Subcutaneous abdominal adipose tissue (tissue), 5 donors: ENCODE data around the gene DLG1.
"Not testable (repeated sequence)": the region's sequence is repeated elsewhere in the genome, so short reads cannot be mapped to it uniquely, and the experiment has no call there.

Experiments
- H3K27ac ChIP-seq: one replicate; pipeline ENCODE4 v1.7.0; 2013; ENCODE audit warnings: low read depth, mild to moderate bottlenecking, inconsistent platforms, low read length, moderate library complexity
- H3K27me3 ChIP-seq, 5 donors: one replicate each; pipeline ENCODE4 v1.7.0; 2013; ENCODE audit warnings: low read length in 5 of 5, inconsistent platforms in 1 of 5; ENCODE audit not compliant: control insufficient read depth in 5 of 5, insufficient read depth in 4 of 5
- H3K36me3 ChIP-seq, 5 donors: one replicate each; pipeline ENCODE4 v1.7.0; 2013; ENCODE audit warnings: low read length in 5 of 5; ENCODE audit not compliant: control insufficient read depth in 5 of 5, insufficient read depth in 5 of 5
- H3K4me1 ChIP-seq, 5 donors: one replicate each; pipeline ENCODE4 v1.7.0; 2013; ENCODE audit warnings: low read length in 5 of 5, mild to moderate bottlenecking in 3 of 5, moderate library complexity in 1 of 5; ENCODE audit not compliant: control insufficient read depth in 5 of 5, insufficient read depth in 5 of 5
- H3K4me3 ChIP-seq, 5 donors: one replicate each; pipeline ENCODE4 v1.7.0; 2013; ENCODE audit warnings: low read length in 5 of 5, low read depth in 1 of 5
- H3K9ac ChIP-seq, 5 donors: one replicate each; pipeline ENCODE4 v1.7.0; 2013; ENCODE audit warnings: low read length in 5 of 5, mild to moderate bottlenecking in 4 of 5, moderate library complexity in 3 of 5
- H3K9me3 ChIP-seq, 5 donors: one replicate each; pipeline ENCODE4 v1.7.0; 2013; ENCODE audit warnings: low read length in 5 of 5; ENCODE audit not compliant: control insufficient read depth in 5 of 5
- donor health status: healthy.
- donor health status: healthy.
- donor health status: healthy.
- donor health status: healthy.
- donor health status: healthy.

Gene DLG1

DNA sequence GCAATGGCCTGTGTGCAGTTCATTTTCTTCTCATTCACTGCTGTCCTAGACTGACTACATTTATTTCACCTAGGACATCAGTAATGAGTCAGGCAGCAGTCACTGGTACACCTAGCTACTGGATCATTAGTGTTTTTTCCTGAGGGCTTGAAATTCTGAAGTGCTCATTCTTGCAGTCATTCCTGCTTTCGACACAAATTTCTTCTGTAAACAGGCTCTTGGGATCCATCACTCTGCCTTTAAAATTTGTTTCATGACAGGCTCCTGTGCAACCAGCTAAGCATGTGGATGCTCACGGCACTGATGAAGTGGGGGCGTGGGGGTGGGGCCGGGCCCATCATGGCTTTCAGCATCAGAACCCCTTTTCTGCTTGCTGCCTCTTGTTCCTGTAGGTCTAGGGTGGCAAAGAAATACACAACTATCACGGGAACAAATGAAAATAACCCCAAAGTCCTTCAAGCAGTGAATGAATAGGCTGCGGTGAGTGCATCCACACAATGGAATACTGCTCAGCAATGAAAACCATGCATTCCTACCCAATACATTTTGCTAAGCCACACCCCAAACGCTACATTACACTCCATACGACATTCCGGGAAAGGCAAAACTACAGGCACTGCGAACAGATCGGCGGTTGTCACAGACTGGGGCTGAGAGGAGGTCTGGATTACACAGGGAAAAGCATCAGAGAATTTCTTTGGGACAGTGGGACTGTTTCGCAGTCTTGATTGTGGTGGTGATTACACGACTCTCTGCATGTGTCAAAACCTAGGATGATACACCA is 259.5 kb downstream of the DLG1 start:
- Histone ChIP-seq H3K9ac (no peak overlapping the region), H3K27me3 (no peaks in the 10 kb centered on the region), H3K4me3 (no peak overlapping the region), H3K4me1 (peaks cover 0 to 11% (median 8%) of the 10 kb centered on the region in 5 donors), H3K36me3 (peaks cover under 1 to 9% (median 3%) of the 10 kb centered on the region in 5 donors), H3K9me3 (no peaks in the 10 kb centered on the region), H3K27ac (no peak overlapping the region)

DNA sequence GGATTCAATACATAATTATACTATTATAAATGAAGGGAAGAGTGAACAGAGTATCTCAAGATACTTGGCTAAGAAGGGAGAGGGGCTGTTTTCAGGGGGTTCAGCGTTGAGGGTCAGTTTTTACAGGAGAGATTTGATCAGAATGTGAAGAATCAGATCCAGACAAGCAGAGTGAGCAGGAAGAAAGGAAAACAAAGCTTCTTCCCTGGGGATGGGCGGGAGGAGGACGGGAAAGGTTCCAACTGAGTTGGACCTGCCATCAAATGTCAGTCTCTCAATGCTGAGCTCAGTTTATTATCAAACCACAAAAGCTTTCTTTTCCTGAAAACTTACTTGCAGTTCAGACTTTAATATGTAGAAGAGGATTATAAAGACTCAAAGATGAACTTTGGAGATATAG is 262.8 kb downstream of the DLG1 start:
- no peak overlapping the region for H3K4me3 ChIP-seq
- H3K4me1 ChIP-seq = peaks cover 4 to 18% (median 12%) of the 10 kb centered on the region in 5 donors
- no peak overlapping the region for H3K27ac ChIP-seq
- no peak overlapping the region for H3K9ac ChIP-seq
- H3K36me3 ChIP-seq = peaks cover 0 to 1% (median 0%) of the 10 kb centered on the region in 5 donors
- H3K9me3 ChIP-seq = no peaks in the 10 kb centered on the region
- peaks cover 0 to 11% (median 0%) of the 10 kb centered on the region in 5 donors for H3K27me3 ChIP-seq

DNA sequence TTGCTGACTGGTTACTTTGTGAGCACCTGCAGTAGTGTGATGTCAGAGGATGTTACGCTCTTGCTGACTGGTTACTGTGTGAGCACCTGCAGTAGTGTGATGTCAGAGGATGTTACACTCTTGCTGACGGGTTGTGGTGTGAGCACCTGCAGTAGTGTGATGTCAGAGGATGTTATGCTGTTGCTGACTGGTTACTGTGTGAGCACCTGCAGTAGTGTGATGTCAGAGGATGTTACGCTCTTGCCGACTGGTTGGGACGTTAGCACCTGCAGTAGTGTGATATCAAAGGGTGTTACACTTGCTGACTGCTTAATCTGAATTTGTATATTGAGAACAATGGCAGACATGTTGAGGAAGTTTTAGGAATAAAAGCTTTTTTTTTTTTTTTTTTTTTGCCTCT is 263.6 kb downstream of the DLG1 start:
- H3K27ac ChIP-seq, H3K4me3 ChIP-seq, H3K9ac ChIP-seq, H3K9me3 ChIP-seq, H3K36me3 ChIP-seq: not testable (repeated sequence)
- H3K27me3 ChIP-seq = peaks cover 0 to 12% (median 0%) of the 10 kb centered on the region in 5 donors
- H3K4me1 ChIP-seq = peaks cover 4 to 21% (median 18%) of the 10 kb centered on the region in 5 donors

DNA sequence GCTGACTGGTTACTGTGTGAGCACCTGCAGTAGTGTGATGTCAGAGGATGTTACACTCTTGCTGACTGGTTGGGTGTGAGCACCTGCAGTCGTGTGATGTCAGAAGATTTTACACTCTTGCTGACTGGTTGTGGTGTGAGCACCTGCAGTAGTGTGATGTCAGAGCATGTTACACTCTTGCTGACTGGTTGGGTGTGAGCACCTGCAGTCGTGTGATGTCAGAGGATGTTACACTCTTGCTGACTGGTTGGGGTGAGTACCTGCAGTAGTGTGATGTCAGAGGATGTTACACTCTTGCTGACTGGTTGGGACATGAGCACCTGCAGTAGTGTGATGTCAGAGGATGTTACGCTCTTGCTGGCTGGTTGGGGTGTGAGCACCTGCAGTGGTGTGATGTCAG is 264.6 kb downstream of the DLG1 start:
- H3K9me3 ChIP-seq, H3K4me3 ChIP-seq, H3K27ac ChIP-seq, H3K36me3 ChIP-seq, H3K9ac ChIP-seq: not testable (repeated sequence)
- Histone ChIP-seq H3K27me3 (peaks cover 0 to 12% (median 0%) of the 10 kb centered on the region in 5 donors), H3K4me1 (peaks cover 4 to 31% (median 26%) of the 10 kb centered on the region in 5 donors)

DNA sequence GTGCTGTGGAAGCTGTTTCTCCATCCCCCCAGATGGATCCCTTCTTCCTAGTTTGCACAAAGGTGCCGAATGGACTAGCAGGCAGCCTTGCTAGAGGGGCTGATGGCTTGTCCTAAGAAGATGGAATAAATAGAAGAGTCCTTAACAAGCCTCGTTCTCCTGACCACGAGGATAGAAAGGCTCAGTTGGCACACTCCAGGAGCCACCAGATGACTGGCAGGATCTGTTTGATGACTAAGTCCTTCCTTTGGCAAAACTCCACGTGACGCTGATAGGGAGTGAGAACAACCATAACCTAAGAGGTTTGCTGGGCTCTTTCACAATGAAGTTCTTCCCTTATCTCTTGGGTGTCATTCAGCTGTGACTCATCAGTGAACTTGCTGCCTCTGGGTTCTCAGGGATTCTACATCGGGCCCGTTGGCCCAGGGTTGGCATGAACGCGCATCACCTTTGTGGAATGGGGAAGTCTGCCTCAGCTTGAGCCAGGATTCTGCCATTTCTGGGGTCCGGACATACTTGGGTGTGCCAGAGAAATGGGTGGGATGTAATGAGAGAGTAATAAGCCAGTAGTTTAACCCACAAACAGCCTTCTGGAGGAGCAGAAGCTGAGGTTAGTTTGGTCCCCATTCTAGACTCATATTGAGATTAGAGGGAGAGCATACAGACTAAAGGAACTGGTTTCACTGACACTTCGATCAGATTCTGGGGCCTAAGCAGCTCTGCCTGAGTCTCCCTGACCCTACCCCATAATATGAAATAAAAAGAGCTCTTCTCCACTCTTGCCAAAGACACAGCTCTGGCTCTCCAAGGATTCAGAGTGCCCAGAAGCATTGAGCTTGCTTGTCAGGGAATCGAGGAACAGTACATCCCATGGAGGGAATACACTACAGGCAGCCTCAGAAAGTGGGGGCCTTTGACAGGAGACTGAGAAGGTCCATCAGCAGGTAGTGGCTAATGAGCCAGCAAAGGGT is 266.8 kb downstream of the DLG1 start:
- Histone ChIP-seq H3K27ac (peak overlapping the region; percentile 61), H3K4me3 (no peak overlapping the region), H3K9me3 (no peaks in the 10 kb centered on the region), H3K4me1 (peaks cover 4 to 35% (median 30%) of the 10 kb centered on the region in 5 donors), H3K36me3 (no peaks in the 10 kb centered on the region), H3K27me3 (peaks cover 0 to 12% (median 0%) of the 10 kb centered on the region in 5 donors), H3K9ac (no peak overlapping the region)

DNA sequence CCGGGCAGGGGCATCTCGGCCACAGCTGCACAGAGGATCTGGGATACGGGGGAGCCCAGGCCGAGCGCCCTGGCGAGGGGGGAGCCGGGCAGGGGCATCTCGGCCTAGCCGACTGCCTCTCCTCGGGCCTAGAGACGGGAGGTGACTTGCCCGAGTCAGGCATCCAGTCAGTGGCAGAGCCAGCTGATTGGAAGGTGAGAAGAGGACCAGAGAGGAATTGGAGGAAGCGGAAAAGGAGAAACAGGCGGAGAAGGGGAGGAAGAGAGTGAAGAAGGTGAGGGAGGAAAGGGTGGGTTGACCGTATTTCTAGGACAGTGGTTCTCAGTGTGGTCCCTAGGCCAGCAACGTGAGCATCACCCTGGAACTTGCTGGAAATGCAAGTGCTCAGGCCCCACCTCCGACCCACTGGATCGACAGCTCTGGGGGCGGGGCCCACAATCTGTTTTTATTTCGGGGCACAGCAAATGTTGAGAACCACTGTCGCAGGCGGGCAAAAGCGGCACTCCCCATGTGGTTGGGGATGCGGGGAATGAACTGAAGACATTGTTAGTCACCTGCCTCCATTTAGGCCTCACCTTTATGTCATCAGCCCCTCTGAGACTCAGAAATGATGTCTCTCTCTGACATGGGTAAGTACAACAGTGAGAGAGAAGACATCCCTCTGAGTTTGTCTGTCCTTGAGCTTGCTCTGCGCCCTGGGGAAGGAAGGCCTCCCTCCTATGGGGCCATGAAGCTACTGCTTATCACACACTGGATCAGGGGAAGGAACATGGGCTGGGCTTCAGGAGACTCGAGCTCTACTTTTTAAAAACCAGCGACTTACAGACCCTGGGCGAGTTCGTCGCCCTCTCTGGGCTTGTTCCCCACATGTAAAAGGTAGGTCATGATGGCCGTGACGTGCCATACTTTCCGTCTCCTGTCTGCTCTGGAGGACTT is 267.8 kb downstream of the DLG1 start:
- no peaks in the 10 kb centered on the region for H3K36me3 ChIP-seq
- peaks cover 4 to 35% (median 27%) of the 10 kb centered on the region in 5 donors for H3K4me1 ChIP-seq
- peak overlapping the region; percentile 61 for H3K27ac ChIP-seq
- no peak overlapping the region for H3K4me3 ChIP-seq
- H3K9me3 ChIP-seq = no peaks in the 10 kb centered on the region
- H3K9ac ChIP-seq = no peak overlapping the region
- H3K27me3 ChIP-seq = peaks cover 0 to 12% (median 0%) of the 10 kb centered on the region in 5 donors

DNA sequence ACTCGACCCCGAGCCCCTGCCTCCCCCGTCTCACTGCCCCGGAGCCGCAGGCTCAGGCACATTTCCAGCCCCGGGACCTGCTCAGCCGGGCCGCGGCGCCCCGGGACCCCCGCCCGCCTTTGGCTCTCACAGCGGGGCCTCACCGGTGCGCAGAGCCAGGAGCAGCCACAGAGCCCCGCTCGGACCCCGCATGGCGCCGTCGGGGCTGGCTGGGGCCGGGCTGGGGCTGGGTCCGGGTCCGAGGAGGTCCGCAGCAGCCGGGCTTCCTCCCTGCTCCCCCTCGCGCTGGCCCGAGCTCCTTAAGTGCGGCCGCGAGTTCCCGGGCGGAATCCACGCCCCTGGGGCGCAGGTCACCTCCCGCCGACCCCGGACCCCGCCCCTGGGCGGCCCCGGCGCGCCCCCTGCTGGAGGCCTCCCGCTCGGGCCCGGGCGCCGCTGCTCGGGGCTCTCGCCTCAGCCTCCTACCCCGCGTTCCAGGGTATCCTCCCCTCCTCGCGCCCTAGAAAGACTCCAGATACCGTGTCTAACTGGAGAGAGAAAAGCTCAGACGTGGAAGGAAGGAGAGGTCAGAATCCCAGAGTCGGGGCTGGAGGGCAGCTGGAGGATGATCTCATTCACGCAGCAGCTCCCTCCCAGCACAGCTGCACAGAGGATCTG is 268.8 kb downstream of the DLG1 start, which contains the start of gene MELTF:
Gene MELTF (minus strand): TSS at position 307 of the 657 bp plus-strand sequence. CDS start 115 bp downstream, at position 192.
- Histone ChIP-seq H3K9me3 (no peaks in the 10 kb centered on the region), H3K36me3 (no peaks in the 10 kb centered on the region), H3K9ac (peak within 1 kb of the TSS in 3 of 5 donors; percentile 20 to 45 (median 35)), H3K4me3 (peak within 1 kb of the TSS; percentile 35 to 60 (median 56)), H3K4me1 (peaks cover 4 to 29% (median 25%) of the 10 kb centered on the region in 5 donors), H3K27ac (no peak within 1 kb of the TSS), H3K27me3 (peaks cover 0 to 15% (median 0%) of the 10 kb centered on the region in 5 donors)

DNA sequence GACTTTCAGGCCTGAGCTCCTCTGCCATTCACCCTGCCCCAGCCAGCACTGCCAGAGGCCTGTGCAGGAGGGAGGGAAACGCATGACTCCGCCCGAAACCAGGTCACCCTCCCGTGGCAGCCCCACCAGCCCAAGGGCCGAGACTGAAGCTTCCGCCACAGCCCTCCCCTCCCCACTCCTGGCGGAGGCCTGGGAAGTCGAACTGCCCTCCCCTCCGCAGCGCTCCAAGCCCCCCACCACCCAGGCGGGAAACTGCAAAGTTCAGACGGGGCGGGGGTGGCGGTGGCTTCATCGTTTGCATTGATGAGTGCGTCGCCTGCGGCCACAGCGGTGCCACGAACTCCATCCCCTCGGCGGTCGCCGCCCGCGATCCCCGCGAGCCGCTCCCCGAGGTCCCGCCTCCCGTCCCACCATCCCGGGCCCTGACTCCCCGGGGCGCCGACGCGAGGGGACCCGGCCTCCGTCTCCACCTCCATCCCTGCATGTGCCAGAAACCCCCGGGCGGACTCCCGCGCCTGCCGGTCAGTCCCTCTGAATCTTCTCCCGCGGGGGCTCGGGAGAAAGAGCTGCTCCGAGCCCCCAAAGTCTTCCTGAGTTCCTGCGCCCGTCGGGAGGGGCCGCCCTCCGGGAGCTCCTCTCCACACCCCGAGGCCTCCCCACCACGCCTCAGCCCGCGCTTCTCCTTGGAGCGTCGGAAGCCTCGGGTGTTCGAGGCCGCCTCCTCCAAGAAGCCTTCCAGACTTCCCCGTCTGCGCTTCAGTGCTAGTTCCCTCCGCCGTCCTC is 269.5 kb downstream of the DLG1 start:
- Histone ChIP-seq H3K36me3 (no peaks in the 10 kb centered on the region), H3K9me3 (no peaks in the 10 kb centered on the region), H3K4me1 (peaks cover 4 to 29% (median 25%) of the 10 kb centered on the region in 5 donors), H3K4me3 (peak overlapping the region in 4 of 5 donors; percentile 47 to 60 (median 58)), H3K27me3 (peaks cover 0 to 21% (median 5%) of the 10 kb centered on the region in 5 donors), H3K9ac (peak overlapping the region in 3 of 5 donors; percentile 20 to 45 (median 35)), H3K27ac (no peak overlapping the region)
